GM21381 (cell line): Measurements from ENCODE around the gene NBR1.
"Not testable (repeated sequence)": the region's sequence is repeated elsewhere in the genome, so short reads cannot be mapped to it uniquely, and the experiment has no call there.

Experiments used
- ATAC-seq: cut with Tn5 transposase; IDR thresholded peaks from one replicate; pipeline ENCODE4 v1.9.1; 2021; ENCODE audit warnings: mild to moderate bottlenecking, moderate library complexity; ENCODE audit not compliant: unreplicated experiment

Gene NBR1, protein sequence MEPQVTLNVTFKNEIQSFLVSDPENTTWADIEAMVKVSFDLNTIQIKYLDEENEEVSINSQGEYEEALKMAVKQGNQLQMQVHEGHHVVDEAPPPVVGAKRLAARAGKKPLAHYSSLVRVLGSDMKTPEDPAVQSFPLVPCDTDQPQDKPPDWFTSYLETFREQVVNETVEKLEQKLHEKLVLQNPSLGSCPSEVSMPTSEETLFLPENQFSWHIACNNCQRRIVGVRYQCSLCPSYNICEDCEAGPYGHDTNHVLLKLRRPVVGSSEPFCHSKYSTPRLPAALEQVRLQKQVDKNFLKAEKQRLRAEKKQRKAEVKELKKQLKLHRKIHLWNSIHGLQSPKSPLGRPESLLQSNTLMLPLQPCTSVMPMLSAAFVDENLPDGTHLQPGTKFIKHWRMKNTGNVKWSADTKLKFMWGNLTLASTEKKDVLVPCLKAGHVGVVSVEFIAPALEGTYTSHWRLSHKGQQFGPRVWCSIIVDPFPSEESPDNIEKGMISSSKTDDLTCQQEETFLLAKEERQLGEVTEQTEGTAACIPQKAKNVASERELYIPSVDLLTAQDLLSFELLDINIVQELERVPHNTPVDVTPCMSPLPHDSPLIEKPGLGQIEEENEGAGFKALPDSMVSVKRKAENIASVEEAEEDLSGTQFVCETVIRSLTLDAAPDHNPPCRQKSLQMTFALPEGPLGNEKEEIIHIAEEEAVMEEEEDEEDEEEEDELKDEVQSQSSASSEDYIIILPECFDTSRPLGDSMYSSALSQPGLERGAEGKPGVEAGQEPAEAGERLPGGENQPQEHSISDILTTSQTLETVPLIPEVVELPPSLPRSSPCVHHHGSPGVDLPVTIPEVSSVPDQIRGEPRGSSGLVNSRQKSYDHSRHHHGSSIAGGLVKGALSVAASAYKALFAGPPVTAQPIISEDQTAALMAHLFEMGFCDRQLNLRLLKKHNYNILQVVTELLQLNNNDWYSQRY

DNA sequence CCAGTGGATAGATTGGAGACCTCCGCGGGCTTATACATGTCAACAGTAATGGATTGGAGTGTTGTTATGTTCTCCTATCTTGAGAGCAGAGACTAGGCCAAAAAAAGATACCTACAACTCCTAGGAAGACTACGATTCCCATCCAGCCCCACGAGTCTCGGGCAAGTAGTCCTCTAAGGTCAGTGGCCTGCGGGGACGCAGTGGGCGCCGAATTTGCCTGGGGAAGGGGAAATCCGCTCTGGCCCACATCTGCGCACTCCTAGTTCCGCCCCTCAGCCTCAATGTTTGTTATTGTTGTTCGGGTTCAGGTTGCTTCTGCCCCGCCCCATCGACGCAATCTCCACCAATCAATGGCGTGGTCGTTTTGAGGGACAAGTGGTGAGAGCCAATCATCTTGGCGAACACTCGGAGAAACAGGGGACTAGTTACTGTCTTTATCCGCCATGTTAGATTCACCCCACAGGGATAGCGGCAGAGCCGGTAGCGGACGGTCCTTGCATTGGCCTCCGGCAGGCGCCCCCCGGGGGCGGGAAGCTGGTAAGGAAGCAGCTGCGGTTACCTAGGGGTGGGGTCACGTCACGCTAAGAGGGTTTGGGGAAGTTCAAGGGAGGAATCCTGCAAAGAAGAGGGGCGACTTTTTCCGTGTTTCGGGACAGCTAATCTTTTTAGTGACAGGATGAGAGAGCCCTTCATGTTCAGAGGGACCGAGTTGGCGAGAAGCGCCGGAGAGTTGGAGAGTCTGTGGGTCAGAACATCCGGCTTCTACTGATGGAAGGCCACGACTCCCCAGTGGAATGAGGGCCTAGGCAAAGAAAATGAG lies at the start of gene NBR1:
Gene NBR1, plus strand, starts transcription at position 449 of the 820 bp plus-strand sequence. CDS start 4,586 bp downstream, outside the sequence.
- peak; percentile 72 for ATAC-seq

DNA sequence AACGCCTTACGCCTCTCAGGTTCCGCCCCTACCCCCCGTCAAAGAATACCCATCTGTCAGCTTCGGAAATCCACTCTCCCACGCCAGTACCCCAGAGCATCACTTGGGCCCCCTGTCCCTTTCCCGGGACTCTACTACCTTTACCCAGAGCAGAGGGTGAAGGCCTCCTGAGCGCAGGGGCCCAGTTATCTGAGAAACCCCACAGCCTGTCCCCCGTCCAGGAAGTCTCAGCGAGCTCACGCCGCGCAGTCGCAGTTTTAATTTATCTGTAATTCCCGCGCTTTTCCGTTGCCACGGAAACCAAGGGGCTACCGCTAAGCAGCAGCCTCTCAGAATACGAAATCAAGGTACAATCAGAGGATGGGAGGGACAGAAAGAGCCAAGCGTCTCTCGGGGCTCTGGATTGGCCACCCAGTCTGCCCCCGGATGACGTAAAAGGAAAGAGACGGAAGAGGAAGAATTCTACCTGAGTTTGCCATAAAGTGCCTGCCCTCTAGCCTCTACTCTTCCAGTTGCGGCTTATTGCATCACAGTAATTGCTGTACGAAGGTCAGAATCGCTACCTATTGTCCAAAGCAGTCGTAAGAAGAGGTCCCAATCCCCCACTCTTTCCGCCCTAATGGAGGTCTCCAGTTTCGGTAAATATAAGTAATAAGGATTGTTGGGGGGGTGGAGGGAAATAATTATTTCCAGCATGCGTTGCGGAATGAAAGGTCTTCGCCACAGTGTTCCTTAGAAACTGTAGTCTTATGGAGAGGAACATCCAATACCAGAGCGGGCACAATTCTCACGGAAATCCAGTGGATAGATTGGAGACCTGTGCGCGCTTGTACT lies 45.7 kb upstream of the NBR1 start, which contains the start of gene BRCA1:
Gene BRCA1, minus strand, starts transcription at position 232 of the 834 bp plus-strand sequence. CDS start 1,268 bp downstream, outside the sequence.
- peak; percentile 96 for ATAC-seq

DNA sequence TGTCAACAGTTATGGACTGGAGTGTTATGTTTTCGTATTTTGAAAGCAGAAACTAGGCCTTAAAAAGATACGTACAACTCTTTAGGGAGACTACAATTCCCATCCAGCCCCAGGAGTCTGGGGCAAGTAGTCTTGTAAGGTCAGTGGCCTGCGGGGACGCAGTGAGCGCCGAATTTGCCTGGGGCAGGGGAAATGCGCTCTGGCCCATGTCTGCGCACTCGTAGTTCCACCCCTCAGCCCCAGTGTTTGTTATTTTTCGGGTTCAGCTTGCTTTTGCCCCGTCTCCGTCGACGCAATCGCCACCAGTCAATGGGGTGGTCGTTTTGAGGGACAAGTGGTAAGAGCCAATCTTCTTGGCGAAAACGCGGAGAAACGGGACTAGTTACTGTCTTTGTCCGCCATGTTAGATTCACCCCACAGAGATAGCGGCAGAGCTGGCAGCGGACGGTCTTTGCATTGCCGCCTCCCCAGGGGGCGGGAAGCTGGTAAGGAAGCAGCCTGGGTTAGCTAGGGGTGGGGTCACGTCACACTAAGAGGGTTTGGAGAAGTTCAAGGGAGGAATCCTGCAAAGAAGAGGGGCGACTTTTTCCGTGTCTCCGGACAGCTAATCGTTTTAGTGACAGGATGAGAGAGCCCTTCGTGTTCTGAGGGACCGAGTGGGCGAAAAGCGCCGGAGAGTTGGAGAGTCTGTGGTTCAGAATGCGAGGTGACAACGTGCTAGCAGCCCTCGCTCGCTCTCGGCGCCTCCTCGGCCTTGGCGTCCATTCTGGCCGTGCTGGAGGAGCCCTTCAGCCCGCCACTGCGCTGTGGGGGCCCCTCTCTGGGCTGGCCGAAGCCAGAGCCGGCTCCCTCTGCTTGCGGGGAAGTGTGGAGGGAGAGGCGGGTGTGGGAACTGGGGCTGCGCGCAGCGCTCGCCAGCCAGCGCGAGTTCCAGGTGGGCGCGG lies 44.8 kb upstream of the NBR1 start:
- ATAC-seq: no peak

DNA sequence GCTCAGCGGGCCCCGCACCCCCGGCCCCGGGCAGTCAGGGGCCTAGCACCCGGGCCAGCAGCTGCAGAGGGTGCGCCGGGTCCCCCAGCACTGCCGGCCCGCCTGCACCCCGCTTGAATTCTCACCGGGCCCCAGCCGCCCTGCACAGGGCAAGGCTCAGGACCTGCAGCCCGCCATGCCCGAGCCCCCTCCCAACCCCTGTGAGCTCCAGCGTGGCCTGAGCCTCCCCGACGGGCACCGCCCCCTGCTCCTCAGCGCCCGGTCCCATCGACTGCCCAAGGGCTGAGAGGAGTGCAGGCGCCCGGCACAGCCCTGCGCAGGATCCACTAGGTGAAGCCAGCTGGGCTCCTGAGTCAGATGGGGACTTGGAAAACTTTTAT lies 44.1 kb upstream of the NBR1 start:
- ATAC-seq: no peak

DNA sequence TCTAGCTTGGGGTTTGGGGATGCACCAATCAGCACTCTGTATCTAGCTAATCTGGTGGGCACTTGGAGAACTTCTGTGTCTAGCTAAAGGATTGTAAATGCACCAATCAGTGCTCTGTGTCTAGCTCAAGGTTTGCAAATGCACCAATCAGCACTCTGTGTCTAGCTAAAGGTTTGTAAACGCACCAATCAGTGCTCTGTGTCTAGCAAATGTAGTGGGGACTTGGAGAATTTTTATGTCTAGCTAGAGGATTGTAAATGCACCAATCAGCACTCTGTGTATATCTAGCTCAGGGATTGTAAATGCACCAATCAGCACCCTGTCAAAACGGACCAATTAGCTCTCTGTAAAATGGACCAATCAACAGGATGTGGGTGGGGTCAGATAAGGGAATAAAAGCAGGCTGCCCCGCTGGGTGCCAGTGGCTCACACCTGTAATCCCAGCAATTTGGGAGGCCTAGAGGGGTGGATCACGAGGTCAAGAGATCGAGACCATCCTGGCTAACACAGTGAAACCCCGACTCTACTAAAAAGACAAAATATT lies 43.6 kb upstream of the NBR1 start:
- not testable (repeated sequence) for ATAC-seq

DNA sequence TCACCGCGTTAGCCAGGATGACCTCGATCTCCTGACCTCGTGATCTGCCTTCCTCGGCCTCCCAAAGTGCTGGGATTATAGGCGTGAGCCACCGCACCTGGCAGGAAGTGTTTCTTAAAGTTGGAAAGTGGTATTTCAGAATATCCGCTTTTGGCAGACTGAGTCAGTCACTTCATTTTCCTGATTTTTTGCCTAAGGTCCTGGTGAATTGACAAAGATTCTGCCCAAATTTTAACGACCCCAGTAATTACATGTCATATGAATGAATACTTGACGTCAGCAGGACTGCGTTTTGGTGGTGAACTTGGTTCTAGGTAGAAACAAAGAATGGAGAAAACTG lies 41.4 kb upstream of the NBR1 start:
- no peak for ATAC-seq

DNA sequence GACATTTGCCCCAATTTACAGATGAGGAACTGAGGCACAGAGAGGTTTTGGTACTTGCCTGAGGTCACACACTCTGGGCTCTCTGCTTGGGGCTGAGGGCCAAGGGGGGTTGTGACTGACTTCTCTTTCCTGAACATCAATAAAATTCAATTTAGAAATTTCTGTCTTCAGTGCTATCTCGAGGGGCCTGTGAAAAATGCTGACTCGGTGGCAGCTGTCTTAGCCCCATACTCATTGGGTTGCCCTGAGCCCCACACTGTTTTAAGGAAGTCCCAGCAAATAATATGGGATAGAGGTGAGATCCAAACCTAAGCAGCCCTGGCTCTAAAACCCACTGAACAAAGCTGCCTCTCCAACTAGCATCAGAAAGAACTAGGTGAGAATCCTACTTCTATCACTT lies 38.9 kb upstream of the NBR1 start:
- ATAC-seq: no peak

DNA sequence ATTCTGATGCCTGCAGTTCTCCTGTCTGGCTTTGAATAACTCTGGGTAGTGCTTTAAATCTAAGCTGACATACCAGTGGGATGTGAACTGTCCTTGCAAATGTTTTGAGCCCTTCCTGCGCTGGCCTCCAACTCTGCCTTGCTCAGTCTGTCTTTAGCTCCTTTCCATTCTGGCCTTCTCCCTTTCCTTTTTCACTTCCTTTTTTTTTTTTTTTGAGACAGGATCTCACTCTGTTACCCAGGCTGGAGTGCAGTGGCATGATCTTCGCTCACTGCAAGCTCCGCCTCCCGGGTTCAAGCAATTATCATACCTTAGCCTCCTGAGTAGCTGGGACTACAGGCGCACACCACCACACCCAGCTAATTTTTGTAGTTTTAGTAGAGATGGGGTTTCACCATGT lies 37.6 kb upstream of the NBR1 start:
- ATAC-seq: not testable (repeated sequence)

DNA sequence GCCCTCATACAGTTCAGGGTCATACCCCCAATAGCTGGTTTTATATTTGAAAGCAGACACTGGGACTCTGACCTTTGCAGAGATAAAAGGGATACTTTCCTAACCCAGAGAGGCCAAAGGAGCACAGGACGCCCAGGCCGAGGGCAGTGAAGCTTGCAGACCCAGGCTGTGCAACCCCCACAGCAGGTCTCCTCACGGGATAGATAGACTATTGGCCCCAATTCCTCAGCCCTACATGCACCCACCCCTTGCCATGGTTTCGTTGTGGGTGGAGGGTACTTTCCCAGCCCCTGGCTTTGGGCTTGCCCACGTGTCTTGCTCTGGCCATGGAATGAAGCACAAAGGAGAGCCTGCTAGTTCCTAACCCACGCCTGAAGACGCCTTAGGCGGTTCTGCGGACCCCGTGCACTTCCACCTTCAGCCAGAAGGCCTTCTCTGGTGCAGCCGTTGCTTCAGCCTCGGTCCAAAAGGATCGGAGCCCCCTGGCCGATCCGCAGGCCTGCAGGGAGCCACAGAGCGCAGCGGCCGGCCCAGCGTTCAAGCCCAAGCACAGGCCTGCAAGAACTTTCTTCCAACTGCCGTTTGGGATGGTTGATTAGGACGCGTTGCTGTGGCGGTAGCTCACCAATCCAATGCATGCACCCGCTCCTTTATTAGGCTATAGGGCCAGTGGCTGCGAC lies 36.1 kb upstream of the NBR1 start:
- ATAC-seq: no peak

DNA sequence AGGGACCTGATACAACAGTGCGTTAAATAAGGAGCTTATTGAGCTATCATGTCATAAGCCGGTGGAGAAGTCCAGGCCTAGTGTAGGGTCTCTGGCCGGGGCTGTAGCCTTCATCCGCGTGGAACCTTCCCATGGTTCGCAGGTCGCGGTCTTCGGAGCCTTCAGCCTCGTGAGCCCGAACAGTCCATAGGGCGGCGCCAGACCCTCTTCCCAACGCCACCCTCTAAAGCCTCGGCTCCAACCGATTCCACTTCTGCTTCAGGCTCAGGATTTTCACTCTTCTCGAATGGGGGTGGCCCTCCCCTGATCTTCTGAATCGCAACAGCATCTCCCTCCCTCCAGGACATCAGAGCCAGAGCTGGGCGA lies 35.6 kb upstream of the NBR1 start:
- no peak for ATAC-seq

DNA sequence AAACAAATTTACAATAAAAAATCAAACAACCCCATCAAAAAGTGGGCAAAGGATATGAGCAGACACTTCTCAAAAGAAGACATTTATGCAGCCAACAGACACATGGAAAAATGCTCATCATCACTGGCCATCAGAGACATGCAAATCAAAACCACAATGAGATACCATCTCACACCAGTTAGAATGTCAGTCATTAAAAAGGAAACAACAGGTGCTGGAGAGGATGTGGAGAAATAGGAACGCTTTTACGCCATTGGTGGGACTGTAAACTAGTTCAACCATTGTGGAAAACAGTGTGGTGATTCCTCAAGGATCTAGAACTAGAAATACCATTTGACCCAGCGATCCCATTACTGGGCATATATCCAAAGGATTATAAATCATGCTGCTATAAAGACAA lies 34.4 kb upstream of the NBR1 start:
- ATAC-seq: not testable (repeated sequence)

DNA sequence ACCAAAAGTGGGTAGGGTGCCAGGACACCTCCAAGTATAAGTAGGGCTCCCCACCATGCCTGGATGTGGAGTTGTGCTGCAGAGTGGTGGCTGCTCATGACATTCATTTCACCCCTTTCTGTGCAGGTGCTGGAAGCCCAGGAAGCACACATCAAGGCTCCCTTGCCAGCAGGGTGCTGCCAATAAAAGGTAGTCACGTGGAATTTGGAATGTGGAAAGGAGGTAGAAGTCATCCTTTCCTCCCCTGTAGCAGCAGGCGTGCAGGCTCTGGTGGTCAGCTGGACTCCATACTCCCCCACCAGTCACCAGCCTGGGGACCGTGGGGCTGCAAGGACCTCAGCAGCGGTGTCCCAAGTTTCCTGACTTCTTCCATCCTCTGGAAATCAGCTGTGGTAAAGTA lies 32.5 kb upstream of the NBR1 start:
- ATAC-seq: not testable (repeated sequence)

DNA sequence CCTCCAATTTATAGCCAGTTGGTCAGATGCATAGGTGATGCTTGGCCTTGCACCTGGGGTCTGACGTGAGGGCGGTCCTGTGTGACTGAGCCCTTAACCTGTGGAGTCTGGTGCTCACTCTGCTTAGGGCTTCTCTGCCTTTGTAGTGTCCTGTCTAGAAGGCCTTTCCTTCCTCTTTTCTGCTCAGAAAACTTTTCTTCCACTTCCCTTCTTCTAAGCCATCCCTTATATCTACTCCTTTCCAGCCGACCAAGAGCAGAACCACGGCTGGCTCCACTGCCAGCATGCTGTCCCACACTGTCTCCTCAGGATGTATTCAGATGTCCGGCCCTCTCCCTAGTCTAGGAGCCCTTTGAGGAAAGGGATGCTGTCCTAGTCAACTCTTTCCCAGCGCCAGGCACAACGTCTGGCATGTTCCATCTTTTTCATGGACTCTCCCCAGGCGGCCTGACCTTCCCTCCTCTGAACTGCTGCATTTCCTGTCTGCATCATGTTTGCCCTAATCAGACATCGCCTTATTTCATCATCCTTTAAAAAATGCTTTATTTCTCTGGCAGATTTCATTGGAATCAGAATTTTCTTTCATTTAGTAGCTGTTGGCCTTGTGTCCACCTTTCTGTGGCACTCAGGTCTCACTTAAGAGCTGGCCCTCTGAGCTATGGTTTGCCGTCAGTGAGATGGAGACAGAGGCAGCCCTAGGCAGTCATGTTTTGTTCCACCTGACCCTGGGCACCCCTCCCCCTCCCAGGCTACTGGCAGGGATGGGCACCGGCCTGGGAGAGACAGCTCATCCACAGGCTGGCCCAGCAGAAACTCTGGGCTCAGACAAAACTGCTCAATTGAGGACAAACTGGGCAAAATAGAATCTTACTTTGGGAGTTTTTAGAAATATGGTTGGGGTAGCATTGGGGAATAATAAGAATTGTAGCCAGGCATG lies 30.4 kb upstream of the NBR1 start:
- no peak for ATAC-seq

DNA sequence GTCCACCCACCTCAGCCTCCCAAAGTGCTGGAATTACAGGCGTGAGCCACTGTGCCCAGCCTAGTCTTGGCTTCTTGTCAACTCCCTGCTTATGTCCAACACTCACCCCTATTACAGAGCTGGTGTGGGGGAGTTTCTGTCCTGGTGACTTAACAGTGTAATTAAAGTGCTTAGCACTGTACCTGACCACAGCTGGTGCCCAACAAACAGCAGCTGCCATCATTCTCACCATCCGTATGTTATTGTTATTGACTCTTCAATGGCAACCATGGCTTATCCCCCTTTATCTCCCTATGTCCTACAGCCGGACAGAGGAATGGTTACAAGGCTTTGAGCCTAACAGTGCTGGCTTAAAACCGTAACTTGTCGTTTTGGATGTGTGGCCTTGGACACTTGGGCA lies 28.9 kb upstream of the NBR1 start:
- ATAC-seq: no peak

DNA sequence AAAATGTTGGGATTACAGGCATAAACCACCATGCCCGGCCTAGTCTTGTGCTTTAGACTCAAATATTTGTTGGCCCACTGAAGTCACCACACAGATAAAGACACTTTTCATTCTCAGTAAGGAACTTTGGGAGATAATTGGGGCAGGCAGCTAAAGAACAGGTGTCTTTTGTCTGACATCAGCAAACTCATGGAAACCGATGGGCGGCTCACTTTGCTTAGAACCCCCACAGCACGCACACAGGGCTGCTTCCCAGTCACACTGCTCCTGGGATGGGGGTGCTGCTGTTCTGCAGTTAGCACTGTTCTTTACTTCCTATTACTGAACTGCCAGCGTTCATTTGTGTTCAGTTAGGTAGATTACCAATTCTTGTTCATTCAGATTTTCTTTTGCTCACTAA lies 27.8 kb upstream of the NBR1 start:
- no peak for ATAC-seq

DNA sequence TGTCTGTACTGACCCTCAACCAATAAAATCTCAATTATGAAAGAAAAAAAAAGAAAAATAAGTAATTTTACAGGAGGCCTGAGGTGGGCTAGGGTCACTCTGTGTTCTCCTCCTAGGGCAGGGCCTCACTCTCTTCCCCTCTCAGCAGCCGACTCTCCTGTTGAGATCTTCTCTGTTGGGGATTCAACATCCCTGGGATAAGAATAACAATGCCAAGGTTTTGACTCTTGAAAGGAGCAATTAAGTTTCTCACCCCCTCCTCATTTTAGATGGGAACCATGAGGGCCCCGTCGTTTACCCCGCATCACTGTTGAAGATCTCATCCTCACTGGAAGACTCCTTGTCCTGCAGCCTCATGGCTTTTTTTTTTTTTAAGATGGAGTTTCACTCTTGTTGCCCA lies 24.4 kb upstream of the NBR1 start:
- no peak for ATAC-seq

DNA sequence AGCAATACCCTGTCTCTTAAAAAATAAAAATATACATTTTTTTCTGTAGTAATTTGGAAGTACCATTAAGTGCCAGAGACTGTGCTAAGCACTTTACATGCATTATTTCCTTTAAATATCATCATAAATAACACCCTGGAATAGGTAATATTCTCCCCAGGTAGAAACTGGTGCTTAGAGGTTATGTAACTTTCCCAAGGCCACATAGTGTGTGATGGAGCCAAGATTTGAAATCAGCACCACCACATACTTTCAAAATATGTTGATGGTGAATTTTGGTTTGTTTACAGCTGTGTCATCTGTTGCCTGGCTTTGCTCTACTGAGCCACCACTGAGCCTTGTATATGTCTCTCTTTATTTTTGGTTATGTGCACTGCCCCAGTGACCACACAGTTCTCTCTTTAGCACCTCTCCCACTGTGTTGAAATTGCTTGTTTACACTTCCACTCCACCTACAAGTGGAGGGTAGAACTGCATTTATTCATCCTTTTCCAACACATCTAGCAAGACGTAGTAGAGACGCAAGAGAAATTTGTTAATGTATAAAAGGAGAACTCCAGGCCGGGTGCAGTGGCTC lies 19.0 kb upstream of the NBR1 start:
- ATAC-seq: no peak
